ENCODE measurements around the gene GATD1.

GATD1 gene

GRCh38 chr11:778976-779954 is 2.0 kb upstream of the GATD1 start:
- DNase-seq (ENCODE audit: low read depth) = no peak

GRCh38 chr11:776561-777287 is 563 bp downstream of the GATD1 start:
- DNase-seq (ENCODE audit: low read depth) = no peak

GRCh38 chr11:776263-776560 is 1.1 kb downstream of the GATD1 start:
- no peak for DNase-seq (ENCODE audit: low read depth)

- no peak for DNase-seq (ENCODE audit: low read depth)
These were observed 2.3 kb downstream of the GATD1 start for GRCh38 chr11:774873-775592.

- no peak for DNase-seq (ENCODE audit: low read depth)
These were observed 3.5 kb downstream of the GATD1 start for GRCh38 chr11:773830-774229.

- no peak for DNase-seq (ENCODE audit: low read depth)
These were observed 3.9 kb downstream of the GATD1 start for GRCh38 chr11:773425-773824.

- DNase-seq (ENCODE audit: low read depth) = no peak
These were observed 4.6 kb downstream of the GATD1 start for GRCh38 chr11:772429-773390.

- no peak for DNase-seq (ENCODE audit: low read depth)
These were observed 5.6 kb downstream of the GATD1 start for GRCh38 chr11:771617-772204.

- no peak for DNase-seq (ENCODE audit: low read depth)
These were observed 6.4 kb downstream of the GATD1 start for GRCh38 chr11:770642-771616.

GRCh38 chr11:769887-770641 is 7.2 kb downstream of the GATD1 start:
- no peak for DNase-seq (ENCODE audit: low read depth)

- no peak for DNase-seq (ENCODE audit: low read depth)
These were observed 10.0 kb downstream of the GATD1 start for GRCh38 chr11:767238-767637.

GRCh38 chr11:766936-767210 is 10.4 kb downstream of the GATD1 start:
- no peak for DNase-seq (ENCODE audit: low read depth)

GRCh38 chr11:766106-766935 is 11.0 kb downstream of the GATD1 start:
- DNase-seq (ENCODE audit: low read depth) = no peak

- no peak for DNase-seq (ENCODE audit: low read depth)
These were observed 11.5 kb downstream of the GATD1 start for GRCh38 chr11:765802-766091.

- peak; percentile 56 for DNase-seq (ENCODE audit: low read depth)
These were observed 12.1 kb downstream of the GATD1 start for GRCh38 chr11:765025-765801.

- DNase-seq (ENCODE audit: low read depth) = no peak
These were observed 12.8 kb downstream of the GATD1 start for GRCh38 chr11:764322-765024.

All from T follicular helper cell (primary cell).